ENCODE results near the gene RNF217. TPM values are rescaled to one million over a fixed set of nuclear protein-coding genes. Genes with fewer than 3 reads are reported as not detected.

Gene RNF217
- total and polyA plus RNA-seq, 2 of the 13 experiments (the other 11 are each of a cell fraction or from before 2014, with no cell fraction given), result 2.2 to 2.4 TPM

GRCh38 chr6:124997196-124997875 is 35.1 kb downstream of the RNF217 start:
- no peak for FAIRE-seq
- ChIA-PET CTCF (ENCODE audit: low intra/inter-chr PET ratio, low total read pairs) (no interaction called here), POLR2A (no interaction called here)
- Histone ChIP-seq H3K9me3 (ENCODE audit: low read length) (no peaks in the 10 kb centered on the region), H3K27ac (ENCODE audit: extremely low read length, insufficient read depth, low read length) (no peak overlapping the region), H3K79me2 (ENCODE audit: insufficient read depth, low read length) (no peaks in the 10 kb centered on the region), H3K4me1 (ENCODE audit: insufficient read depth, low read length) (no peaks in the 10 kb centered on the region), H2AFZ (ENCODE audit: low read length) (no peak overlapping the region), H3K36me3 (replicated peaks in 1 of 2; ENCODE audit: control insufficient read depth in 1 of 2, insufficient read depth in 2 of 2, low read length in 2 of 2) (no peaks in the 10 kb centered on the region), H3K4me3 (replicated peaks in 1 of 3; ENCODE audit: insufficient read depth in 1 of 3, low read depth in 2 of 3, low read length in 3 of 3) (no peak overlapping the region), H3K9ac (ENCODE audit: insufficient read depth, low read depth, low read length) (no peak overlapping the region), H3K27me3 (ENCODE audit: control insufficient read depth in 1 of 2, insufficient read depth in 2 of 2, low read length in 2 of 2) (no peaks in the 10 kb centered on the region), H3K4me2 (ENCODE audit: low read depth, low read length) (no peak overlapping the region), H4K20me1 (ENCODE audit: insufficient read depth, low read length) (no peaks in the 10 kb centered on the region)
- intact Hi-C loops (cut with micrococcal nuclease; ENCODE audit: unreplicated experiment) (no loop called here), in situ Hi-C loops (cut with HindIII; ENCODE audit: extremely low pct_ligation_motif_present, low pct_unique_long_range_greater_than_20kb) (no loop called here)
- no TSS peak for BruUV-seq (replicated peaks)
- WGBS (ENCODE audit: low lambda C conversion rate), result 41% methylated on average over 8 of the region's 8 CpGs
- no peak for DNase-seq (ENCODE audit: low spot score)
- no peak for ATAC-seq
- TF ChIP-seq ZBTB4 (CRISPR knock-in tag; IDR thresholded peaks at IDR 0.05; ENCODE audit: borderline replicate concordance) (no peak), ZNF709 (CRISPR knock-in tag; IDR thresholded peaks at IDR 0.05) (no peak), HNF4G (IDR thresholded peaks at IDR 0.05; ENCODE audit: borderline replicate concordance, low read depth, low read length) (no peak), HNF4G (CRISPR knock-in tag; IDR thresholded peaks at IDR 0.05; ENCODE audit: borderline replicate concordance, low read depth) (no peak), SP2 (CRISPR knock-in tag; IDR thresholded peaks at IDR 0.05) (no peak), ZNF501 (CRISPR knock-in tag; IDR thresholded peaks at IDR 0.05) (no peak), ZNF224 (CRISPR knock-in tag; IDR thresholded peaks at IDR 0.05) (no peak), ZSCAN5A (CRISPR knock-in tag; IDR thresholded peaks at IDR 0.05; ENCODE audit: borderline replicate concordance) (no peak)
- TF ChIP-seq, protein P1, sequence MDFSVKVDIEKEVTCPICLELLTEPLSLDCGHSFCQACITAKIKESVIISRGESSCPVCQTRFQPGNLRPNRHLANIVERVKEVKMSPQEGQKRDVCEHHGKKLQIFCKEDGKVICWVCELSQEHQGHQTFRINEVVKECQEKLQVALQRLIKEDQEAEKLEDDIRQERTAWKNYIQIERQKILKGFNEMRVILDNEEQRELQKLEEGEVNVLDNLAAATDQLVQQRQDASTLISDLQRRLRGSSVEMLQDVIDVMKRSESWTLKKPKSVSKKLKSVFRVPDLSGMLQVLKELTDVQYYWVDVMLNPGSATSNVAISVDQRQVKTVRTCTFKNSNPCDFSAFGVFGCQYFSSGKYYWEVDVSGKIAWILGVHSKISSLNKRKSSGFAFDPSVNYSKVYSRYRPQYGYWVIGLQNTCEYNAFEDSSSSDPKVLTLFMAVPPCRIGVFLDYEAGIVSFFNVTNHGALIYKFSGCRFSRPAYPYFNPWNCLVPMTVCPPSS (IDR thresholded peaks at IDR 0.05), result no peak
- TF ChIP-seq, protein P2, sequence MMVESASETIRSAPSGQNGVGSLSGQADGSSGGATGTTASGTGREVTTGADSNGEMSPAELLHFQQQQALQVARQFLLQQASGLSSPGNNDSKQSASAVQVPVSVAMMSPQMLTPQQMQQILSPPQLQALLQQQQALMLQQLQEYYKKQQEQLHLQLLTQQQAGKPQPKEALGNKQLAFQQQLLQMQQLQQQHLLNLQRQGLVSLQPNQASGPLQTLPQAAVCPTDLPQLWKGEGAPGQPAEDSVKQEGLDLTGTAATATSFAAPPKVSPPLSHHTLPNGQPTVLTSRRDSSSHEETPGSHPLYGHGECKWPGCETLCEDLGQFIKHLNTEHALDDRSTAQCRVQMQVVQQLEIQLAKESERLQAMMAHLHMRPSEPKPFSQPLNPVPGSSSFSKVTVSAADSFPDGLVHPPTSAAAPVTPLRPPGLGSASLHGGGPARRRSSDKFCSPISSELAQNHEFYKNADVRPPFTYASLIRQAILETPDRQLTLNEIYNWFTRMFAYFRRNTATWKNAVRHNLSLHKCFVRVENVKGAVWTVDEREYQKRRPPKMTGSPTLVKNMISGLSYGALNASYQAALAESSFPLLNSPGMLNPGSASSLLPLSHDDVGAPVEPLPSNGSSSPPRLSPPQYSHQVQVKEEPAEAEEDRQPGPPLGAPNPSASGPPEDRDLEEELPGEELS (CRISPR knock-in tag; IDR thresholded peaks at IDR 0.05), result no peak
- TF ChIP-seq, protein P3, sequence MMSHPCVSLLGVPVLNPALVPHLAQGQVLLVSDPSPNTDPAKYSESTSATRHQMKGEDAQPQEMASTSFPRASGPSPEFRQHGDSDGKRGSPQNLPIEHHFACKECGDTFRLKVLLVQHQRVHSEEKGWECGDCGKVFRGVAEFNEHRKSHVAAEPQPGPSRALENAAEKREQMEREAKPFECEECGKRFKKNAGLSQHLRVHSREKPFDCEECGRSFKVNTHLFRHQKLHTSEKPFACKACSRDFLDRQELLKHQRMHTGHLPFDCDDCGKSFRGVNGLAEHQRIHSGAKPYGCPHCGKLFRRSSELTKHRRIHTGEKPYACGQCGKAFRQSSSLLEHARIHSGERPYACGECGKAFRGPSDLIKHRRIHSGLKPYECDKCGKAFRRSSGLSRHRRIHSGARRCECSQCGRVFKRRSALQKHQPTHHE (CRISPR knock-in tag; IDR thresholded peaks at IDR 0.05; ENCODE audit: borderline replicate concordance), result no peak
- TF ChIP-seq, protein P4, sequence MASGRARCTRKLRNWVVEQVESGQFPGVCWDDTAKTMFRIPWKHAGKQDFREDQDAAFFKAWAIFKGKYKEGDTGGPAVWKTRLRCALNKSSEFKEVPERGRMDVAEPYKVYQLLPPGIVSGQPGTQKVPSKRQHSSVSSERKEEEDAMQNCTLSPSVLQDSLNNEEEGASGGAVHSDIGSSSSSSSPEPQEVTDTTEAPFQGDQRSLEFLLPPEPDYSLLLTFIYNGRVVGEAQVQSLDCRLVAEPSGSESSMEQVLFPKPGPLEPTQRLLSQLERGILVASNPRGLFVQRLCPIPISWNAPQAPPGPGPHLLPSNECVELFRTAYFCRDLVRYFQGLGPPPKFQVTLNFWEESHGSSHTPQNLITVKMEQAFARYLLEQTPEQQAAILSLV (CRISPR knock-in tag; IDR thresholded peaks at IDR 0.05; ENCODE audit: borderline replicate concordance), result no peak

Data from HepG2 (cell line).